GM19238 (cell line): ENCODE data around the gene CA7.
A peak's percentile ranks its signal among the peaks of the same experiment; 100 is the strongest.

Source experiments
- DNase-seq: peaks from one replicate; pipeline ENCODE4 v3.0.0; 2011; ENCODE audit warnings: low spot score; ENCODE audit not compliant: insufficient read length

Gene CA7

GRCh38 chr16:66844342-66845079, at the start of gene CA7:
Gene CA7, plus strand, starts transcription at chr16:66844414. Its CDS starts 74 bp downstream, at chr16:66844488.
- no peak for DNase-seq

DNA sequence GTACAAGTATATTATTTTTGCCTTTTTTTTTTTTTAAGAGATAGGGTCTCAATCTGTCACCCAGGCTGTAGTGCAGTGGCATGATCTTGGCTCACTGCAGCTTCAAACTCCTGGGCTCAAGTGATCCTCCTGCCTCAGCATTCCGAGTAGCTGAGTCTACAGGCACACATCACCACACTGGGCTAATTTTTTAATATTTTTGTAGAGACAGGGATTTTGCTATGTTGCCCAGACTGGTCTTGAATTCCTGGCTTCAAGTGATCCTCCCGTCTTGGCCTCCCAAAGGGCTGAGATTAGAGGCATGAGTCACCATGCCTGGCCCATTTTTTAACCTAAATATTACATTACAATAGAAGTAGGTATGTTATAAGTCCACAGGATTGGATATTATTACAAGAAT, 46.1 kb upstream of the CA7 start:
- no peak for DNase-seq

- DNase-seq: no peak
Measured at GRCh38 chr16:66800856-66801255, 43.4 kb upstream of the CA7 start.

- no peak for DNase-seq
Measured at GRCh38 chr16:66801320-66802105, 42.7 kb upstream of the CA7 start, which contains the start of gene TERB1. Gene TERB1, minus strand, starts transcription at chr16:66801584. Its CDS starts 4,786 bp downstream, at chr16:66796798.

GRCh38 chr16:66802159-66802558, 42.1 kb upstream of the CA7 start:
- no peak for DNase-seq

DNA sequence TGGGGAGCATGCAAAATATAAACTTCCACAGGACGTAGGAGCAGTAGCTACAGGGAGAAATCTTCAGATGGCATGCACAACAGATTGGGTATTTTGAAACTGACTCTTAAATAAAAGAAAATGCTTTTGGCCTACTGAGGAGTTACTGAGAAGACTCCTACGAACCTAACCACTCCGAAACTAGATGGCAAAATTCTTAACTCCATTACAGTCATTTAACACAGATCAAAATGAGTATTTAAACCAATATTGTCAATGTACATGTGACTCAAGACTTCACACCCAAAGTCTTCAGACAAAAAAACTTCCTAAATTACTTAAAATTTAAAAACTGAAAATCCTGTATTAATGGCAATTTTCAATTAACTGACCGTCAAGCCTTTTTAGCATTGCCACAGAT, 34.4 kb upstream of the CA7 start:
- DNase-seq: no peak

GRCh38 chr16:66810391-66810790, 33.8 kb upstream of the CA7 start:
- DNase-seq: no peak

DNA sequence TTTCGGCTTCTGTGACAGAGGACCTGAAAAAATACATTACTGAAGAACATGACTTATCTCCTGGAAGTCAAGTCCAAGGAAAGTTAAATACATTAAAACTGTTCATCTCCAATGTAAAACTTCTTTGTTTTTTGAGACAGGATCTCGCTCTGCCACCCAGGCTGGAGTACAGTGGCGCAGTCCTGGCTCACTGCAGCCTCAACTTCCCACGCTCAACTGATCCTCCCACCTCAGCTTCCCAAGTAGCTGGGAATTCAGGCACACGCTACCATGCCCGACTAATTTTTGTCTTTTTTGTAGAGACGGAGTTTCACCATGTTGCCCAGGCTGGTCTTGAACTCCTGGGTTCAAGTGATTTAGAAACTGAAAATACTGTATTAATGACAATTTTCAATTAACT, 33.2 kb upstream of the CA7 start:
- DNase-seq: no peak

- no peak for DNase-seq
Measured at GRCh38 chr16:66814734-66815133, 29.5 kb upstream of the CA7 start.

DNA sequence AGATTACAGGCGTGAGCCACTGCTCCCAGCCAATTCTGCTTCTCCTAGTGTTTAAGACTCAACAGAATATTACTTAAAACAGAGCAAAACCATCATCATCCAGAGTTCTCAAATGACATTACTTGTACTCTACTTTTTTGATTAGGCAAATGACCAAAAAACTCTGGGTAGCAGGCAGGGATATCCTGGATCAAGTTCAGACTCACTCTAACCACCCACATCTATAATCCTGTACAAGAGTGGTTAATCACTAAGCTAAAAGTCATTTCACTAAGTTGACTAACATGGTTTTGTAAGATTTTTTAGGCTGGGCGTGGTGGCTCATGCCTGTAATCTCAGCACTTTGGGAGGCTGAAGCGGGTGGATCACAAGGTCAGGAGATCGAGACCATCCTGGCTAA, 20.2 kb upstream of the CA7 start:
- DNase-seq: no peak

- DNase-seq: peak; percentile 88
Measured at GRCh38 chr16:66830422-66831404, 13.5 kb upstream of the CA7 start, which contains the start of gene NAE1. Gene NAE1, minus strand, starts transcription at chr16:66830976. Its CDS starts 77 bp downstream, at chr16:66830899.

- DNase-seq: no peak
Measured at GRCh38 chr16:66832190-66832589, 12.0 kb upstream of the CA7 start.

GRCh38 chr16:66832661-66833305, 11.4 kb upstream of the CA7 start:
- no peak for DNase-seq

DNA sequence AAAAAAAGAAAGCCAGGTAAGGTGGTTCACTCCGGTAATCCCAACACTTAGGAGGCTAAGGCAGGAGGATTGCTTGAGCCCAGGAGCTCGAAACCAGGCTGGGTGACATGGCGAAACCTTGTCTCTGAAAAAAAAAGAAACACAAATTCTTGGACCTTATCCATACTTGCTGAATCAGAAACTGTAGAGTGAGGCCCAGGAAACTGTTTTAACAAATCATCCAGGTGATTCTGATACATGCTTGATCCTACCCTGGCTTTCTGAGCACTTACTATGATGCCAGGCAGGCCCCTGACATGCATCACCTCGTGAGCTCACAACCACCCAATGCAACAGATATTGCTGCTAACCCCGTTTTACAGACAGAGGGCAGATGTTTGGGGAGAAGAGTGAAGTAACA, 9.5 kb upstream of the CA7 start:
- no peak for DNase-seq

DNA sequence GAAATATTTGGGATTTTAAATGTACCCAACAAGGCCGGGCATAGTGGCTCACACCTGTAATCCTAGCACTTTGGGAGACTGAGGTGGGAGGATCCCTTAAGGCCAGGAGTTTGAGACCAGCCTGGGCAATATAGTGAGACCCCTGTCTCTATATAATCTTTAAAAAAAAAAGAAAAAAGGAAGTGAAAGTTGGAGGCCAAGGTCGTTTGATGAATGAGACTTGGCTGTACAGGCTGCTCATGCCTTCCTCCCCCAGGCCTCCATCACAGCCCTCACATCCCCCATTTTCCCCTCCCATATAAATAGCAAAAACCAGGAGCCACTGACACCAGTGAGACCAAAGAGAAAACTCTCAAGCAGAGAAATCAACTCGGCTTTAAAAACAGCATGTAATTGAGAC, 3.3 kb upstream of the CA7 start:
- DNase-seq: no peak

DNA sequence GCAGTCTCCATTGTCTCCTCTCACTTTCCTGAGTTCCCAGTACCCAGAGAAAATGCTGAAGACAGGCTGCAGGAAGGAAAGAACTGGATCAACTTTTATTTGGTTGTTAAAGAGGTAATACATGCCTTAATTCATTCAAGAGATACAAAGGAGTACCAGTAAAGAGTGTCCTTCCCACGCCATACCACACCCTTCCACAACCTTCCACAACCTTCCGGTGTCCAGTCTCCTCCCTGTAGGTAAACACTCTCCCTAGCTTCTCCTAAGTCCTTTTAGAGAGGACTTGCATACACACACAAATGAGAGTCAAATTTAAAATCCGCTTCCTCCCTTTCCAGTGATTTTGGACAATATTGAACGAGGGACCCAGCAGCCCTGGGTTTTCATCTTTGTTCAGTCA, 2.8 kb upstream of the CA7 start:
- no peak for DNase-seq

DNA sequence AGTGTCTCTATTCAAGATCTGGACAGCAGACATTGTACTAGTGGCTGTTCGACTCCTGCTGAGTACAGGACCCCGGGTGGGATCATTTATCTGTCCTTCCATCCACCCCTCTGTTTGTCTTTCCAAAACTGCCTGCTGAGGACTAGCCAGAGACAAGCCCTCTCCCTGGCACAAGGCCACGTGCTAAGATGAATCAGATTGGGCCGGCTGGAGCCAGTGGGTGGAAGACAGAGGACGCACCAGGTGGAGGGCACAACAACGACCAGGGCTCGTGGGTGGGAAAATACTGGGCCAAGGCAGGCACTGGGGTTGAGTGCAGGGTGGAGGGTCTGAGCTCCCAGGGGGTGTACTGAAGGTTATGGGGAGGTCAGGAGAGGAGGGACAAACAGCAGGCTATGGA, 1.4 kb upstream of the CA7 start:
- no peak for DNase-seq

- no peak for DNase-seq
Measured at GRCh38 chr16:66843191-66843590, 1.0 kb upstream of the CA7 start.

DNA sequence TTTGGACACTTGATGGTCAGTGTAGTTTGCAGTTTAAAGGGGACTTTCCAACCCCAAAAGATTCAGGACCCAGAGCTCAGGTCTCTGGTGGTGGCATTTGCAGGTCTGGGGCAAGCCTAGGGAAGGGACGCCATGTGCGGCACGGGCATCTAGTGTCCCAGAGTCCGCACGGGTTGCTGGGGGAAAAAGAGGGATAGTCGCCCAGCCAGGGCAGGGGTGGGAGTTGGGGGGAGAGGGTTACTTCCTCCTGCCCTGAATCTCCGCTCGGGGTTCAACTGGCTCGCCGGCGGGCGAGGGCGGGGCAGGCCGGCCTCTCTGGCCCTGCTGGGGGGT, 239 bp upstream of the CA7 start:
- no peak for DNase-seq

GRCh38 chr16:66845080-66845410, 831 bp downstream of the CA7 start:
- DNase-seq: no peak

DNA sequence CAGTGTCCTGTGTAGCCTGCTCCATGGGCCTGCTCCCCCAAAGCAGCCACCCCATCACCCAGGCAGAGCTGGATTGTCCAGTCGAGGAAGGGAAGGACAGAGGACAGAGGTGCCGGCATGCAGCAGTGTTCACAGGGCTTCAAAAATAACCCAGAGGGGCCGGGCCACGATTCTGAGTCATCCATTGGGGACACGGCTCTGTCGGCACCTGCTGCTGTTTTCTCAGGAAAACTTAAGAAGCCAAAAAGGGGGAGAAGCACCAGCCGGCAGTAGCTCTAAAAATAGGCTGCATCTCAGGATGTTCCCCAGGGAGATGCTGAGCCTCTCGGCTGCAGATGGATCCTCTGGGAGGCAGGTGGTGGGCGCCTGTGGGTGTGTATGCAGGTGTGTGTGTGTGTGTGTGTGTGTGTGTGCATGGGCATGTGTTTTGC, 1.6 kb downstream of the CA7 start:
- no peak for DNase-seq
